GM18499 (cell line): ENCODE measurements around the gene HCAR3.
"Not testable (repeated sequence)": the region's sequence is repeated elsewhere in the genome, so short reads cannot be mapped to it uniquely, and the experiment has no call there.

ENCODE experiments used
- ATAC-seq: cut with Tn5 transposase; IDR thresholded peaks from one replicate; pipeline ENCODE4 v1.9.1; 2021; ENCODE audit warnings: moderate number of reproducible peaks; ENCODE audit not compliant: insufficient read depth, unreplicated experiment

Gene HCAR3

DNA sequence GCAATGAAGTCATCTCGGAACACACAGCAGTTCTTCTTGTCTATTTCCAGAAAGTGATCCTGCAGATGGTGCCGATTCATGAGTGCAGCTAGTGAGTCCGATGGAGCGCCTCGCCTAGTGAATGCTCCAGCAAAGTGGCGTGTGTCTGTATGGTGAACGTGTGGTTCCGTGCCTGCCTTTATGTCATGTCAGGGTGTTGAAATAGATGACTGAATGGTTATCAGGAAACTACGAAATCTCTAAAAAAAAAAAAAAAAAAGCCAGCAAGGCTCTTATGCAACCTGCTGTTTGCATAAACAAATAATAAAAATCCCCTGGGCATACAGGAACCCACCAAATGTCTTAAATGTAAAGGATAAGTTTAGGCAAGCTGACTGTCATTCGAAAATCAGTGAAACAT lies at the start of gene HCAR3:
Gene HCAR3 (minus strand): TSS at position 154 of the 400 bp plus-strand sequence. CDS start 74 bp downstream, at position 80.
- ATAC-seq, result not testable (repeated sequence)

- no peak for ATAC-seq
Measured at GRCh38 chr12:122757568-122757967, 41.0 kb upstream of the HCAR3 start.

DNA sequence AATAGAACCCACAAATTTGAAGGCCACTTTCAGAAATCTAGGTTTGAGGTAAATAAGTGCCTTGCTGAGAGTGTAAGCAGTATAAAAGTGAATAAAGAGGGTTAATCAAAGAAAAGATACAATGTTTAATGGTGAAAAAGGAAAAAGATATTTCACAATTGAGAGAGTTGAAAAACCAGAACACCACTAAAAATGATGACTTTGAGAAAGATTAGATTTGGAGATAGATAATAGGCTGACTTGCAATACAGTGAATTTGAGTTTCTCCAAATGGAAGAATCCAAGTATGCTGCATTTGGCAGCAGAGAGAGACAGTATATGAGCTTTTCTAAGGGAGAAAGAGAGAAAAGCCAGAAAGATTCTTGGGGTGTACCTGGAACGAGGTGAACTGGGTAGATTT lies 38.2 kb upstream of the HCAR3 start:
- ATAC-seq, result no peak

DNA sequence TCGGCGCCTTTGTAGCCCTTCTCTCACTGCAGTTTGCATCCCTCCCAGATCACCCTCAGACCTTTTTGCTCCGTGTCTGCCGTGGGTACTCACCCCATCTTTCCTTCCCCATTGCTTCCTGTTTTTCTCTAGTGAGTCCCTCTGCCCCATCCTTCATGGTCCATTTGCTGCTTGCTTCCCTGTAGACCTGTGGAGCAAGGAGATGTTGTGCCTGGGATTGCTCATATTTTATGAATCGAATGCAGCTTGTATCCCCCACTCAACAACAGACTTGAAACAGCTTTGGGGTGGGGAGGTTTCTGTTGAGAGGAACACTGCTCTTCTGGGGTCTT lies 36.7 kb upstream of the HCAR3 start:
- no peak for ATAC-seq

GRCh38 chr12:122752464-122753318 lies 36.1 kb upstream of the HCAR3 start, which contains the start of gene DENR:
TSS of gene DENR (plus strand) at chr12:122752824. CDS start at chr12:122753702, 878 bp downstream.
- ATAC-seq, result peak; percentile 94

- not testable (repeated sequence) for ATAC-seq
Measured at GRCh38 chr12:122750781-122751515, 34.3 kb upstream of the HCAR3 start.

DNA sequence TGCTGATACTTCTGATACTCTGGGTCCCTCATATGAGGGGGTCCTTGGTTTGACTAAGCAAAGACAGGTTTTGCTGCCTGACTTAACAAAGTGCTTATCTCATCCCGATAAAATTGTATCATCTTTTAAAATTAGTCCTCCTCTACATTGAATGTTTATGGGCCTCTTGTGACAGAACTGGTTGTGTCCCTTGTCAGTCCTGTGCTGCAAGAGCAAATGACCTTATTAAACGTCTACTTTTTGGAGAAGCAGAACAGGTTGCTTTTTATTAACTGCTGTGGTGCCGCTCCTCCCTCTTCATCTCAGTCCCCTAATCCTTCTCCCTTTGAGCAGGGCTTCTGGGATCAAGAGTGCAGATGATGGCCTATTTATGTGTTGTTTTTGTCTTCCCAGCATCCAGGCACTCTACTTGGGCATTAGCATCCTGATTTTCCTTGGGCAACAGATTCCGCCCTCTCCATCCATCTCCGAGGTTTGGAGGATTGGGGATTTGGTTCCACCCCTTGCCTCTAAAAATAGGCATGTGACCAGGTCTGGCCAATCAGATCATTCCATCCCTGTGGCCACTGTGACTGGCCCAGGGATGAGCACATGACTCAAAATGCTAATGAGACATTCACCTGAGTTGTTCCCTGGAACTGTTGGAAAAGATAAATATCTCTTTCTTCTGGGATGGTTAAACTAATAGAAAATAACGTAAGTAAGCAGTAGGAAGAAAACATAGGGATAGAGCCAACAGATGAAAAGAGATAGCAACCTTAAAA lies 33.1 kb upstream of the HCAR3 start:
- no peak for ATAC-seq

DNA sequence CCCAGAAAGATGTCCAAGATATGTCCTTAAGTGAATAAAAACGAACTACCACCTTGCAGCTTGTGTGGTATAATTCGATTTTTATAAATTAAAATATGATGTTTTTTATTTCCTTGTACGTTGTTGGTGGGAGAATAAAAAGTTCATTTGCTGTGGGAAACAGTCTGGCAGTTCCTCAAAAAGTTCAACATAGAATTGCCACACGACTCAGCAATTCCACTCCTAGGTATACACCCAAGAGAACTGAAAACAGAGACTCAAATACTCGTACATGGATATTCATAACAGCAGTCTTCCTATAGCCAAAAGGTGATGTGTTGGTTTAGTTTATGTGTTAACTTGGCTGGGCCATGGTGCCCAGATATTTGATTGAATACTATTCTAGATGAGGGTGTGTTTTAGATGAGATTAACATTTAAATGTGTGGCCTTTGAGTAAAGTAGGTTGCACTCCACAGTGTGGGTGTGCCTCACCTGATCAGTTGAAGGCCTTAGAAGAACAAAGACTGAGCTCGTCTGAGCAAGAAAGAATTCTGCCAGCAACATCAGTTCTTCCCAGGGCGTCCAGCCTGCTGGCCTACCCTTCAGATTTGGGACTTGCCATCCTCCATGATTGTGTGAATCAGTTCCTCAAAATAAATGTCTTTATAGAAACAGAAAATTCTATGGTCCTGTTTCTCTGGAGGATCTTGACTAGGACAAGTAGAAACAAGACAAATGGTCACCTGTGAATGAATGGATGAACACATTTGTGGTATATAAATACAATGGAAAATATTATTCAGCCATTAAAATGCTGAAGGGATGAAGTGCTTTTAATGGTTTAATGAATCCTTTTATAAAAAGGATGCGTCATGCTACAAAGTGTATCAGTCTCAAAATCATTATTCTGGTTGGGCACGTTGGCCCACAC lies 30.9 kb upstream of the HCAR3 start:
- ATAC-seq, result no peak

- no peak for ATAC-seq
Measured at GRCh38 chr12:122743895-122744525, 27.4 kb upstream of the HCAR3 start.

GRCh38 chr12:122740351-122740750 lies 23.7 kb upstream of the HCAR3 start:
- ATAC-seq, result no peak

DNA sequence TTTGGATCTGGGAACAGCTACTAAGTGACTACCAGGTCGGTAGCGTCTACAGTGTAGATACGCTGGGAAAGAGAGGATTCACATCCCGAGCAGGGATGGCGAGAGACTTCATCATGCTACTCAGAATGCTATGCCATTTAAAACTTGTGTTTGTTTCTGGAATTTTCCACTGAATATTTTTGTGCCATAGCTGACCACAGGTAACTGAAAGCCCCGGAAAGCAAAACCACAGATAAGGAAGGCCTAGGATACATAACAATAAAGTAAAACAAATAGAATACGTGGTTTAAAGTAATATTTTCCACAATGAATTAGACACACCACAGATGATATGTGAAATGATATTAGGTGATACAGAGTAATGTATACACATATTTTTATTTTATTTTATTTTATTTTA lies 22.0 kb upstream of the HCAR3 start:
- no peak for ATAC-seq

DNA sequence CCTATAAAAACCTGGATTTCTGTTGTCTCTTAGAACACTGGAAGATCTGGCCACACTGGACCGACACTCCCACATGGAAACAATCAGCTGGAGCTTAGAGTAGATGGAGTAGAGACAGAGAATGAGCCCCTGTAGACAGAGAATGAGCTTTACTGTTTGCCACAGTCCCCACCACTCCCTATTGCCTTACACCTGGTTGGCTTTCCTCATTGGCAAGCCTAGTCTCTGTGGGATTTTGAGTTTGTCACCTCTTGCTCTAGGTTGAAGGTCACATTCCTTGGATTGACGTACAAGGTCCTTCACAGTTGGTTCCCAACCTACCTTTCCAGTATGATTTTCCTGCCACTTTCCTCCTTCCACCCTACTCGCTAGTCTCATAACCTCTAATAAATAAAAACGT lies 16.0 kb upstream of the HCAR3 start:
- no peak for ATAC-seq

GRCh38 chr12:122732170-122732569 lies 15.6 kb upstream of the HCAR3 start:
- ATAC-seq, result no peak

DNA sequence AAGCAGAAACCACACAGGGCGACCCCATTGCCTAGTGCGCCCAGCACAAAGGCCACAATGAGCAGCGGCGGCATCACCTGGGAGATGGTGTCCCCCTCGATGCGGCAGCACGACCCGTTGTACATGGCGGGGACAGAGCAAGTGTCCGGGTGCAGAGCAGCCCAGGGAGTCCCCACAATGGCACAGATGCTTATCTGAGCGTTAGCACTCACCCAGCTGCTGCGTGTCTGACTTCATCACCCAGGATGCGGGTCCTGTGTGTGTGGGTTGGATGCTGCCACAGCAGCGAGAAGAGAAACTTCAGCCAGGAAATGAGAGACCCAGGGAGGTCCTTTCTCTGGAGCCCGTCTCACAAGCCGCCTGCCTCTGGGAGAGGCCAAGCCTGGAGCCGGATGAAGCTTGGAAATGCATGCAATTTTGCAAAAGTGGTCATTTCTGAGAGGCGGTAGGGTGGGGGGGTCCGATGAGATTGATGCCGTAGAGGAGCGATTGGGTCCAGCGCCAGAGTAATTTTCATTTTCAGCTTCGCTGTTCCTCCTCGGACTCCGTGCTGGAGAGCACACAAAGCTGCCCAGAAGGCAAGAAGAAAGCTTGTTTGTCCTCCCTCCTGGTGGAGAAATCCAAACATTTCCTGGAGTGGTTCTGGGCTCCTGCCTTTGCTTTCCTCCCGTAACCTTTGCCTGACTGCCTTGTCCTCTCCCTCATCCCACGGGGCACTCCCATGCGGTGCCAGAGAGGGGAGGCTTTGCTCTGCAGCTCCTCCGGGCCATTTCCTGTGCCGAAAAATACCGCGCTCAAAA lies 13.8 kb upstream of the HCAR3 start, which contains the start of gene HCAR1:
Gene HCAR1 (minus strand): TSS at position 630 of the 800 bp plus-strand sequence. CDS start 505 bp downstream, at position 125.
- no peak for ATAC-seq

DNA sequence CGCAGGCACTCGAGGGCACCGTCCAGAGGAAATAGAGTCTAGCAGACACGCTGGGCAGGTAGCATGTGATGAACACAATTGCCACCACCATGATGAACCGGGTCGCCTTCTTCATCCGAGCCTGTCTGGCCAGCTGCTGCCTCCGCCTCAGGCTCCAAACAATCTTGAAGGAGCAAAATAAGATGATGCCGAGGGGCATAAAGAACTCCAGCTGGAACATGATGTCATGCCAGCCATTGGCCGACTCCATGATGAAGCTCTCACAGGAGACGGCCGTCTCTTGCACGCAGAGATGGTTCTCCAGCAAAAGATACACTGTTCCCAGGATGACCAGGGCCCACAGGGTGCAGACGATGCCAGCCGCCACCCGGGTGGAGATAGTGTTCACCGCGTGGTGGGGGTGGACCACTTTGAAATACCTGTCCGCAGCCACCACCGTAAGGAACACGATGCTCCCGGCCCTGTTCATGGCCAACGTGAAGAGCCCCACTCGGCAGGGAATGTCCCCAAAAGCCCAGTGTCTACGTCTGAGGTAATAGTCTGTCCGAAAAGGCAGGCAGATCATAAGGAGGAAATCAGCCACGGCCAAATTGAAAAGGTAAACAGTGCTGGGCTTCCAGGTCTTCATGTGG lies 13.1 kb upstream of the HCAR3 start:
- no peak for ATAC-seq

- ATAC-seq, result no peak
Measured at GRCh38 chr12:122726080-122726558, 9.5 kb upstream of the HCAR3 start.

- no peak for ATAC-seq
Measured at GRCh38 chr12:122725452-122726079, 9.0 kb upstream of the HCAR3 start.
